A549 (cell line): ENCODE results near the gene MAPK6.

Experiments used
- EHMT2 ChIP-seq: fragments of 200-600 bp; sonication (generic); IDR thresholded peaks from 2 replicates; pipeline ENCODE4 v1.6.1; 2016; ENCODE audit warnings: antibody characterized with exemption, low read depth, mild to moderate bottlenecking, moderate library complexity
- HMGXB4 ChIP-seq: fragments of 250-450 bp; sonication (Bioruptor Pico); IDR thresholded peaks from 2 replicates; pipeline ENCODE4 v1.5.0; 2021; ENCODE audit warnings: mild to moderate bottlenecking, moderate library complexity, borderline replicate concordance
- JUNB ChIP-seq: fragments of >200 bp; sonication (Bioruptor Twin); formaldehyde crosslinking; IDR thresholded peaks from 2 replicates; pipeline ENCODE4 v1.6.1; 2016
- KDM5A ChIP-seq: fragments of 200-600 bp; sonication (generic); IDR thresholded peaks from 2 replicates; pipeline ENCODE4 v1.6.1; 2016; ENCODE audit warnings: antibody characterized with exemption, mild to moderate bottlenecking
- MAX ChIP-seq: IDR thresholded peaks from 2 replicates; pipeline ENCODE4 v1.6.1; 2012
- MAZ ChIP-seq: fragments of 150-350 bp; IDR thresholded peaks from 2 replicates; pipeline ENCODE4 v1.6.1; 2014; ENCODE audit warnings: antibody characterized with exemption, low read depth, low read length, borderline replicate concordance
- NPAS2 ChIP-seq: fragments of 250-450 bp; sonication (Bioruptor Pico); IDR thresholded peaks from 2 replicates; pipeline ENCODE4 v1.8.0; 2022; ENCODE audit warnings: mild to moderate bottlenecking, moderate library complexity, borderline replicate concordance
- POLR2A ChIP-seq: IDR thresholded peaks from 2 replicates; pipeline ENCODE4 v1.6.1; 2012; ENCODE audit warnings: mild to moderate bottlenecking, low read length
- POLR2AphosphoS2 ChIP-seq: conservative IDR thresholded peaks from 2 replicates; pipeline ENCODE4 v1.6.1; 2012; ENCODE audit warnings: low read length, improper control_type of control experiment, inconsistent platforms
- RCOR1 ChIP-seq: fragments of 150-350 bp; IDR thresholded peaks from 2 replicates; pipeline ENCODE4 v1.6.1; 2014; ENCODE audit warnings: antibody characterized with exemption, low read length, low read depth
- RFX5 ChIP-seq: fragments of 450-650 bp; IDR thresholded peaks from 2 replicates; pipeline ENCODE4 v1.7.1; 2014; ENCODE audit warnings: antibody characterized with exemption, mild to moderate bottlenecking, moderate library complexity
- TP53 ChIP-seq: fragments of 250-450 bp; sonication (Bioruptor Pico); IDR thresholded peaks from 2 replicates; pipeline ENCODE4 v1.5.0; 2021; ENCODE audit warnings: mild to moderate bottlenecking, moderate library complexity
- ZFP36 ChIP-seq: fragments of 450-650 bp; IDR thresholded peaks from 2 replicates; pipeline ENCODE4 v1.6.1; 2014; ENCODE audit warnings: borderline replicate concordance; ENCODE audit not compliant: partially characterized antibody
- TF ChIP-seq, protein P1 (sequence below): fragments of >200 bp; sonication (Bioruptor Twin); formaldehyde crosslinking; IDR thresholded peaks from 3 replicates; pipeline ENCODE4 v1.5.1; 2016

- TF ChIP-seq KDM5A, result no peak
- no peak for TF ChIP-seq JUNB
- no peak for TF ChIP-seq HMGXB4 (CRISPR knock-in tag)
- TF ChIP-seq, protein P1, sequence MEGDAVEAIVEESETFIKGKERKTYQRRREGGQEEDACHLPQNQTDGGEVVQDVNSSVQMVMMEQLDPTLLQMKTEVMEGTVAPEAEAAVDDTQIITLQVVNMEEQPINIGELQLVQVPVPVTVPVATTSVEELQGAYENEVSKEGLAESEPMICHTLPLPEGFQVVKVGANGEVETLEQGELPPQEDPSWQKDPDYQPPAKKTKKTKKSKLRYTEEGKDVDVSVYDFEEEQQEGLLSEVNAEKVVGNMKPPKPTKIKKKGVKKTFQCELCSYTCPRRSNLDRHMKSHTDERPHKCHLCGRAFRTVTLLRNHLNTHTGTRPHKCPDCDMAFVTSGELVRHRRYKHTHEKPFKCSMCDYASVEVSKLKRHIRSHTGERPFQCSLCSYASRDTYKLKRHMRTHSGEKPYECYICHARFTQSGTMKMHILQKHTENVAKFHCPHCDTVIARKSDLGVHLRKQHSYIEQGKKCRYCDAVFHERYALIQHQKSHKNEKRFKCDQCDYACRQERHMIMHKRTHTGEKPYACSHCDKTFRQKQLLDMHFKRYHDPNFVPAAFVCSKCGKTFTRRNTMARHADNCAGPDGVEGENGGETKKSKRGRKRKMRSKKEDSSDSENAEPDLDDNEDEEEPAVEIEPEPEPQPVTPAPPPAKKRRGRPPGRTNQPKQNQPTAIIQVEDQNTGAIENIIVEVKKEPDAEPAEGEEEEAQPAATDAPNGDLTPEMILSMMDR, result no peak
- TF ChIP-seq RFX5, result no peak
- no peak for TF ChIP-seq RCOR1
- TF ChIP-seq EHMT2, result no peak
- no peak for TF ChIP-seq POLR2A
- TF ChIP-seq POLR2AphosphoS2, result no peak
- no peak for TF ChIP-seq TP53 (CRISPR knock-in tag)
- no peak for TF ChIP-seq MAZ
- no peak for TF ChIP-seq ZFP36
- no peak for TF ChIP-seq MAX
- TF ChIP-seq NPAS2 (CRISPR knock-in tag), result no peak
Measured at GRCh38 chr15:52080706-52081392, 61.8 kb downstream of the MAPK6 start.
